MM.1S (cell line): Measurements from ENCODE around the gene ADAMTS7.

ENCODE experiments used
- DNase-seq: peaks from one replicate; pipeline ENCODE4 v3.0.0-alpha.2; 2015
- H2AFZ ChIP-seq: fragments of 300-600 bp; sonication (generic); 2 replicates; pipeline ENCODE4 v1.6.0; 2016; ENCODE audit warnings: antibody characterized with exemption, low read length
- H3F3A ChIP-seq: fragments of 300-600 bp; sonication (generic); 2 replicates; pipeline ENCODE4 v1.6.1; 2016; ENCODE audit warnings: mild to moderate bottlenecking, antibody characterized with exemption, low read length, moderate library complexity, mixed read lengths; ENCODE audit not compliant: insufficient read depth
- H3K27ac ChIP-seq: fragments of 300-600 bp; sonication (generic); 2 replicates; pipeline ENCODE4 v1.5.1; 2016; ENCODE audit warnings: mild to moderate bottlenecking, low read length
- H3K27me3 ChIP-seq: fragments of 300-600 bp; sonication (generic); replicated peaks from 2 replicates; pipeline ENCODE4 v1.6.0; 2016; ENCODE audit warnings: low read length; ENCODE audit not compliant: insufficient read depth
- H3K36me3 ChIP-seq: fragments of 300-600 bp; sonication (generic); replicated peaks from 2 replicates; pipeline ENCODE4 v1.6.1; 2016; ENCODE audit warnings: mild to moderate bottlenecking, low read length, mixed read lengths; ENCODE audit not compliant: insufficient read depth
- H3K4me1 ChIP-seq: fragments of 300-600 bp; sonication (generic); 2 replicates; pipeline ENCODE4 v1.6.1; 2016; ENCODE audit warnings: low read length, mixed read lengths
- H3K4me2 ChIP-seq: fragments of 300-600 bp; sonication (generic); 2 replicates; pipeline ENCODE4 v1.6.0; 2016; ENCODE audit warnings: low read depth, low read length
- H3K4me3 ChIP-seq: fragments of 300-600 bp; sonication (generic); 2 replicates; pipeline ENCODE4 v1.5.1; 2016; ENCODE audit warnings: low read length, mixed read lengths
- H3K79me2 ChIP-seq: fragments of 300-600 bp; sonication (generic); 2 replicates; pipeline ENCODE4 v1.6.1; 2016; ENCODE audit warnings: mixed run types, low read length, mixed read lengths
- H3K9ac ChIP-seq: fragments of 300-600 bp; sonication (generic); 2 replicates; pipeline ENCODE4 v1.6.1; 2016; ENCODE audit warnings: low read length, mixed read lengths
- H3K9me2 ChIP-seq: fragments of 300-600 bp; sonication (generic); replicated peaks from 2 replicates; pipeline ENCODE4 v1.6.1; 2016; ENCODE audit warnings: mild to moderate bottlenecking, low read length, mixed read lengths; ENCODE audit not compliant: insufficient read depth
- H3K9me3 ChIP-seq: fragments of 300-600 bp; sonication (generic); replicated peaks from 2 replicates; pipeline ENCODE4 v1.6.1; 2016; ENCODE audit warnings: mild to moderate bottlenecking, low read length, mixed read lengths; ENCODE audit not compliant: insufficient read depth
- H4K20me1 ChIP-seq: fragments of 300-600 bp; sonication (generic); 2 replicates; pipeline ENCODE4 v1.6.1; 2016; ENCODE audit warnings: mild to moderate bottlenecking, low read length, moderate library complexity, mixed read lengths; ENCODE audit not compliant: insufficient read depth
- CTCF ChIP-seq: fragments of 300-600 bp; sonication (generic); IDR thresholded peaks from 2 replicates; pipeline ENCODE4 v1.5.1; 2016; ENCODE audit warnings: antibody characterized with exemption, low read length, mixed read lengths
- EZH2 ChIP-seq: fragments of 300-600 bp; sonication (generic); optimal IDR thresholded peaks from 2 replicates; pipeline ENCODE3; 2017; ENCODE audit warnings: low read depth, mild to moderate bottlenecking, antibody characterized with exemption, low read length, mixed read lengths
- EZH2phosphoT487 ChIP-seq: fragments of 300-600 bp; sonication (generic); IDR thresholded peaks from 2 replicates; pipeline ENCODE4 v1.6.1; 2018; ENCODE audit warnings: antibody characterized with exemption, low read length

ADAMTS7 gene

GRCh38 chr15:78810362-78811123, 721 bp downstream of the ADAMTS7 start:
- no peak for DNase-seq
- Histone ChIP-seq H3F3A (no peaks in the 10 kb centered on the region), H3K79me2 (no peaks in the 10 kb centered on the region), H4K20me1 (no peaks in the 10 kb centered on the region), H3K4me1 (no peaks in the 10 kb centered on the region), H3K9me2 (no peaks in the 10 kb centered on the region), H3K36me3 (no peaks in the 10 kb centered on the region), H3K4me2 (peak overlapping the region; percentile 87; the same call in 1 of the 2 replicates), H3K27me3 (peaks cover 27% of the 10 kb centered on the region), H3K27ac (no peak overlapping the region), H3K9ac (no peak overlapping the region), H3K4me3 (peak overlapping the region; percentile 60), H2AFZ (peak overlapping the region; percentile 61), H3K9me3 (no peaks in the 10 kb centered on the region)
- peak; percentile 84 for TF ChIP-seq EZH2
- no peak for TF ChIP-seq CTCF
- TF ChIP-seq EZH2phosphoT487, result no peak

- no peak overlapping the region for H2AFZ ChIP-seq
- TF ChIP-seq EZH2 (no peak), EZH2phosphoT487 (no peak), CTCF (no peak)
Measured at GRCh38 chr15:78810003-78810361, 1.3 kb downstream of the ADAMTS7 start.

GRCh38 chr15:78808550-78808949, 2.7 kb downstream of the ADAMTS7 start:
- peaks cover 27% of the 10 kb centered on the region for H3K27me3 ChIP-seq
- H2AFZ ChIP-seq, result no peak overlapping the region
- peak; percentile 74 for DNase-seq
- H3K4me2 ChIP-seq, result no peak overlapping the region
- no peak overlapping the region for H3K27ac ChIP-seq
- TF ChIP-seq CTCF, result peak; percentile 62
- no peak for TF ChIP-seq EZH2phosphoT487
- no peak for TF ChIP-seq EZH2
- H3K79me2 ChIP-seq, result no peaks in the 10 kb centered on the region
- no peaks in the 10 kb centered on the region for H3K36me3 ChIP-seq
- H4K20me1 ChIP-seq, result no peaks in the 10 kb centered on the region
- H3K4me1 ChIP-seq, result no peaks in the 10 kb centered on the region
- H3K9me3 ChIP-seq, result no peaks in the 10 kb centered on the region
- no peak overlapping the region for H3K4me3 ChIP-seq
- H3K9ac ChIP-seq, result no peak overlapping the region
- H3F3A ChIP-seq, result no peaks in the 10 kb centered on the region
- H3K9me2 ChIP-seq, result no peaks in the 10 kb centered on the region

More at GRCh38 chr15:78810003-78810361, 1.3 kb downstream of the ADAMTS7 start:
- Histone ChIP-seq H3K4me2 (no peak overlapping the region), H3K4me3 (no peak overlapping the region), H3K9me2 (no peaks in the 10 kb centered on the region), H3F3A (no peaks in the 10 kb centered on the region), H3K9ac (no peak overlapping the region), H3K27ac (no peak overlapping the region), H4K20me1 (no peaks in the 10 kb centered on the region), H3K4me1 (no peaks in the 10 kb centered on the region), H3K79me2 (no peaks in the 10 kb centered on the region), H3K27me3 (peaks cover 27% of the 10 kb centered on the region), H3K9me3 (no peaks in the 10 kb centered on the region), H3K36me3 (no peaks in the 10 kb centered on the region)
- no peak for DNase-seq
